Measurements from ENCODE around the gene COP1. TPM values are rescaled to one million over a fixed set of nuclear protein-coding genes. Genes with fewer than 3 reads are reported as not detected.

Gene COP1
- total RNA-seq, 1 experiment from 2014 or later = 33.1 TPM

DNA sequence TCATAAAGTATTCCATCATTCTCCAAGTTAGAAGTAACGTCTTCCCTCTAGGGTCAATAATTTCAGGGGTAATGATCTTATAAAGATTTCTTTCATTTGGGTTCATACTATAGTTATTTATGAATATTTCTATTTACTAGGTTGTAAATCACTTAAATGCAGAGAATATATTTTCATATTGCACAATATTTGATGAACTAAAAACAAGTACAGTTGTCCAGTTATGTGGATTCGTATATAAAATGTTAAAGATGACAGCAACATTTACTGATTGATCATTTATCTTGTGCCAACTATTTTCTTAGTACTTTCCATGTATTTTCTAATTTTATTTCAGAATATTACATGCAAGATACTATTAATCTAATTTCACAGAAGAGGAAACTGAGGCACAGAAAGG lies 243.3 kb downstream of the COP1 start:
- ATAC-seq (no peak), DNase-seq (ENCODE audit: low read depth, low spot score) (no peak)
- POLR2A ChIA-PET = no interaction called here
- intact Hi-C loops (cut with micrococcal nuclease) = no loop called here
- no peaks in the 10 kb centered on the region for H3K27me3 ChIP-seq (ENCODE audit: insufficient read depth, low read length)
- no peaks in the 10 kb centered on the region for H3K36me3 ChIP-seq (ENCODE audit: control insufficient read depth in 1 of 2, insufficient read depth in 2 of 2, low read length in 2 of 2)
- no peaks in the 10 kb centered on the region for H3K9me2 ChIP-seq (ENCODE audit: insufficient read depth)
- TF ChIP-seq SIN3A (IDR thresholded peaks at IDR 0.05; ENCODE audit: low read depth) = no peak
- TF ChIP-seq EGR1 (IDR thresholded peaks at IDR 0.05; ENCODE audit: low read depth) = no peak
- no peak for TF ChIP-seq RAD21 (IDR thresholded peaks at IDR 0.05; ENCODE audit: low read depth)
- no peak for TF ChIP-seq SP1 (IDR thresholded peaks at IDR 0.05; ENCODE audit: low read depth)
- no peak for TF ChIP-seq EZH2 (IDR thresholded peaks at IDR 0.05)
- no peak overlapping the region for H3K9ac ChIP-seq (ENCODE audit: low read length)
- no peak overlapping the region for H3K27ac ChIP-seq (ENCODE audit: low read depth, low read length)
- RAD21 ChIA-PET (ENCODE audit: low non-redundant PET in 1 of 2, low total read pairs in 2 of 2, uncharacterized antibody in 2 of 2, unreplicated experiment in 2 of 2) = no interaction called here
- no peaks in the 10 kb centered on the region for H3K4me1 ChIP-seq (ENCODE audit: control insufficient read depth in 1 of 2, insufficient read depth in 2 of 2, low read length in 2 of 2)
- H3K9me3 ChIP-seq (ENCODE audit: control insufficient read depth in 1 of 2, insufficient read depth in 1 of 2, low read depth in 1 of 2, low read length in 2 of 2) = no peaks in the 10 kb centered on the region
- no peaks in the 10 kb centered on the region for H4K20me1 ChIP-seq (ENCODE audit: insufficient read depth)
- H3K79me2 ChIP-seq (ENCODE audit: insufficient read depth, low read length) = no peaks in the 10 kb centered on the region
- no peak overlapping the region for H2AFZ ChIP-seq (ENCODE audit: low read depth, low read length, poor library complexity, severe bottlenecking)
- no peak overlapping the region for H3K4me3 ChIP-seq (replicated peaks in 1 of 2; ENCODE audit: low read depth in 1 of 2, low read length in 2 of 2)
- CTCF ChIA-PET = no interaction called here
- no peak overlapping the region for H3K4me2 ChIP-seq (ENCODE audit: low read length)
- BruUV-seq (replicated peaks) = no TSS peak

DNA sequence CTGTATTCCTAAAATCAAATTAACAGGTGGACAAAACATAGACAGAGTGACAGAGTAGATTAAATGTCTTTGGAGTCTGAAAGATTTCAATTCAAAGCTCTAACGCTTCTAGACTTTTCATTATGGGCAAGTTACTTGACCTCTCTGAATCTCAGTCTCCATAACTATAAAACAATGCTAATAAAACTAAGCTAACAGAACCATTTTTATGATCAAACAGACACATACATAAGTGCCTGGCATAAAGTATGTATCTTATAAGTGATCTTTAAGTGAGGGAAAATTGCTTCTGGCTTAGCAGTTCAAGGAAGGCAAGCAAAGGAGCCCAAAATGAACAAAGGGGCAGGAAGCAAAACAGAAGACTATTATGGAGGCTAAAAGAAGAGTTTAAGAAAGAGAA lies 246.9 kb downstream of the COP1 start:
- H3K79me2 ChIP-seq (ENCODE audit: insufficient read depth, low read length) = no peaks in the 10 kb centered on the region
- H3K4me2 ChIP-seq (ENCODE audit: low read length) = no peak overlapping the region
- no peak overlapping the region for H3K4me3 ChIP-seq (replicated peaks in 1 of 2; ENCODE audit: low read depth in 1 of 2, low read length in 2 of 2)
- H3K27me3 ChIP-seq (ENCODE audit: insufficient read depth, low read length) = no peaks in the 10 kb centered on the region
- H3K36me3 ChIP-seq (ENCODE audit: control insufficient read depth in 1 of 2, insufficient read depth in 2 of 2, low read length in 2 of 2) = no peaks in the 10 kb centered on the region
- RAD21 ChIA-PET (ENCODE audit: low non-redundant PET in 1 of 2, low total read pairs in 2 of 2, uncharacterized antibody in 2 of 2, unreplicated experiment in 2 of 2) = no interaction called here
- DNase-seq (ENCODE audit: low read depth, low spot score) = no peak
- ATAC-seq = no peak
- POLR2A ChIA-PET = no interaction called here
- intact Hi-C loops (cut with micrococcal nuclease) = no loop called here
- H3K4me1 ChIP-seq (ENCODE audit: control insufficient read depth in 1 of 2, insufficient read depth in 2 of 2, low read length in 2 of 2) = no peaks in the 10 kb centered on the region
- no peak overlapping the region for H3K9ac ChIP-seq (ENCODE audit: low read length)
- H3K27ac ChIP-seq (ENCODE audit: low read depth, low read length) = no peak overlapping the region
- CTCF ChIA-PET = no interaction called here
- no TSS peak for BruUV-seq (replicated peaks)
- H4K20me1 ChIP-seq (ENCODE audit: insufficient read depth) = no peaks in the 10 kb centered on the region
- no peaks in the 10 kb centered on the region for H3K9me2 ChIP-seq (ENCODE audit: insufficient read depth)
- H3K9me3 ChIP-seq (ENCODE audit: control insufficient read depth in 1 of 2, insufficient read depth in 1 of 2, low read depth in 1 of 2, low read length in 2 of 2) = no peaks in the 10 kb centered on the region
- H2AFZ ChIP-seq (ENCODE audit: low read depth, low read length, poor library complexity, severe bottlenecking) = no peak overlapping the region
- TF ChIP-seq, protein P1, sequence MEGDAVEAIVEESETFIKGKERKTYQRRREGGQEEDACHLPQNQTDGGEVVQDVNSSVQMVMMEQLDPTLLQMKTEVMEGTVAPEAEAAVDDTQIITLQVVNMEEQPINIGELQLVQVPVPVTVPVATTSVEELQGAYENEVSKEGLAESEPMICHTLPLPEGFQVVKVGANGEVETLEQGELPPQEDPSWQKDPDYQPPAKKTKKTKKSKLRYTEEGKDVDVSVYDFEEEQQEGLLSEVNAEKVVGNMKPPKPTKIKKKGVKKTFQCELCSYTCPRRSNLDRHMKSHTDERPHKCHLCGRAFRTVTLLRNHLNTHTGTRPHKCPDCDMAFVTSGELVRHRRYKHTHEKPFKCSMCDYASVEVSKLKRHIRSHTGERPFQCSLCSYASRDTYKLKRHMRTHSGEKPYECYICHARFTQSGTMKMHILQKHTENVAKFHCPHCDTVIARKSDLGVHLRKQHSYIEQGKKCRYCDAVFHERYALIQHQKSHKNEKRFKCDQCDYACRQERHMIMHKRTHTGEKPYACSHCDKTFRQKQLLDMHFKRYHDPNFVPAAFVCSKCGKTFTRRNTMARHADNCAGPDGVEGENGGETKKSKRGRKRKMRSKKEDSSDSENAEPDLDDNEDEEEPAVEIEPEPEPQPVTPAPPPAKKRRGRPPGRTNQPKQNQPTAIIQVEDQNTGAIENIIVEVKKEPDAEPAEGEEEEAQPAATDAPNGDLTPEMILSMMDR (IDR thresholded peaks at IDR 0.05 in 2 of 3, conservative IDR thresholded peaks at IDR 0.05 in 1 of 3; ENCODE audit: borderline replicate concordance in 1 of 3, insufficient read depth in 1 of 3, low read depth in 2 of 3, low read length in 2 of 3) = no peak
- TF ChIP-seq SP1 (IDR thresholded peaks at IDR 0.05; ENCODE audit: low read depth) (no peak), SRF (IDR thresholded peaks at IDR 0.05; ENCODE audit: low read depth) (no peak), CBX3 (IDR thresholded peaks at IDR 0.05; ENCODE audit: low read depth) (no peak), ELF1 (IDR thresholded peaks at IDR 0.05; ENCODE audit: borderline replicate concordance, low read depth) (no peak), EZH2phosphoT487 (IDR thresholded peaks at IDR 0.05; ENCODE audit: borderline replicate concordance) (no peak), SIN3A (IDR thresholded peaks at IDR 0.05; ENCODE audit: low read depth) (no peak), FOSL1 (IDR thresholded peaks at IDR 0.05; ENCODE audit: low read depth) (no peak), POLR2A (IDR thresholded peaks at IDR 0.05; ENCODE audit: borderline replicate concordance, extremely low read depth, insufficient read depth, insufficient read length) (no peak), ZNF274 (IDR thresholded peaks at IDR 0.05; ENCODE audit: low read depth, low read length) (no peak), EGR1 (IDR thresholded peaks at IDR 0.05; ENCODE audit: low read depth) (no peak), EZH2 (IDR thresholded peaks at IDR 0.05) (no peak), YY1 (IDR thresholded peaks at IDR 0.05; ENCODE audit: extremely low read depth, insufficient replicate concordance, low read depth, low read length) (no peak), CEBPB (IDR thresholded peaks at IDR 0.05; ENCODE audit: low read depth) (no peak)
- TF ChIP-seq, protein P2, sequence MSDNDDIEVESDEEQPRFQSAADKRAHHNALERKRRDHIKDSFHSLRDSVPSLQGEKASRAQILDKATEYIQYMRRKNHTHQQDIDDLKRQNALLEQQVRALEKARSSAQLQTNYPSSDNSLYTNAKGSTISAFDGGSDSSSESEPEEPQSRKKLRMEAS (IDR thresholded peaks at IDR 0.05) = no peak
- TF ChIP-seq, protein P3, sequence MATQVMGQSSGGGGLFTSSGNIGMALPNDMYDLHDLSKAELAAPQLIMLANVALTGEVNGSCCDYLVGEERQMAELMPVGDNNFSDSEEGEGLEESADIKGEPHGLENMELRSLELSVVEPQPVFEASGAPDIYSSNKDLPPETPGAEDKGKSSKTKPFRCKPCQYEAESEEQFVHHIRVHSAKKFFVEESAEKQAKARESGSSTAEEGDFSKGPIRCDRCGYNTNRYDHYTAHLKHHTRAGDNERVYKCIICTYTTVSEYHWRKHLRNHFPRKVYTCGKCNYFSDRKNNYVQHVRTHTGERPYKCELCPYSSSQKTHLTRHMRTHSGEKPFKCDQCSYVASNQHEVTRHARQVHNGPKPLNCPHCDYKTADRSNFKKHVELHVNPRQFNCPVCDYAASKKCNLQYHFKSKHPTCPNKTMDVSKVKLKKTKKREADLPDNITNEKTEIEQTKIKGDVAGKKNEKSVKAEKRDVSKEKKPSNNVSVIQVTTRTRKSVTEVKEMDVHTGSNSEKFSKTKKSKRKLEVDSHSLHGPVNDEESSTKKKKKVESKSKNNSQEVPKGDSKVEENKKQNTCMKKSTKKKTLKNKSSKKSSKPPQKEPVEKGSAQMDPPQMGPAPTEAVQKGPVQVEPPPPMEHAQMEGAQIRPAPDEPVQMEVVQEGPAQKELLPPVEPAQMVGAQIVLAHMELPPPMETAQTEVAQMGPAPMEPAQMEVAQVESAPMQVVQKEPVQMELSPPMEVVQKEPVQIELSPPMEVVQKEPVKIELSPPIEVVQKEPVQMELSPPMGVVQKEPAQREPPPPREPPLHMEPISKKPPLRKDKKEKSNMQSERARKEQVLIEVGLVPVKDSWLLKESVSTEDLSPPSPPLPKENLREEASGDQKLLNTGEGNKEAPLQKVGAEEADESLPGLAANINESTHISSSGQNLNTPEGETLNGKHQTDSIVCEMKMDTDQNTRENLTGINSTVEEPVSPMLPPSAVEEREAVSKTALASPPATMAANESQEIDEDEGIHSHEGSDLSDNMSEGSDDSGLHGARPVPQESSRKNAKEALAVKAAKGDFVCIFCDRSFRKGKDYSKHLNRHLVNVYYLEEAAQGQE (IDR thresholded peaks at IDR 0.05; ENCODE audit: low read depth) = no peak
- TF ChIP-seq, protein P4, sequence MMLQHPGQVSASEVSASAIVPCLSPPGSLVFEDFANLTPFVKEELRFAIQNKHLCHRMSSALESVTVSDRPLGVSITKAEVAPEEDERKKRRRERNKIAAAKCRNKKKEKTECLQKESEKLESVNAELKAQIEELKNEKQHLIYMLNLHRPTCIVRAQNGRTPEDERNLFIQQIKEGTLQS (IDR thresholded peaks at IDR 0.05) = no peak

Data from HCT116 (cell line).